H54 (cell line): ENCODE results near the gene WDR70.
"Not testable (repeated sequence)": the region's sequence is repeated elsewhere in the genome, so short reads cannot be mapped to it uniquely, and the experiment has no call there.

Experiments
- DNase-seq: peaks from one replicate; pipeline ENCODE4 v3.0.0; 2011; ENCODE audit warnings: low spot score, mixed read lengths; ENCODE audit not compliant: insufficient read length
- FAIRE-seq: peaks from 3 replicates; lab custom pipeline; 2011; peaks lifted over from hg19 to GRCh38; lab: Jason Lieb, UNC
- POLR2A ChIP-seq: IDR thresholded peaks from 2 replicates; pipeline ENCODE4 v1.6.1; 2011; ENCODE audit warnings: low read depth, mild to moderate bottlenecking, low read length

The WDR70 gene

GRCh38 chr5:37478121-37478894, 99.2 kb downstream of the WDR70 start:
- DNase-seq, result no peak
- FAIRE-seq, result peak; percentile 15
- no peak for TF ChIP-seq POLR2A

- not testable (repeated sequence) for FAIRE-seq, DNase-seq
These were observed 102.3 kb downstream of the WDR70 start for GRCh38 chr5:37481395-37481794.

- DNase-seq, result no peak
- TF ChIP-seq POLR2A, result no peak
- FAIRE-seq, result no peak
These were observed 111.1 kb downstream of the WDR70 start for GRCh38 chr5:37490120-37490810.

- TF ChIP-seq POLR2A, result no peak
- DNase-seq (no peak), FAIRE-seq (no peak)
These were observed 111.8 kb downstream of the WDR70 start for GRCh38 chr5:37490931-37491330.

GRCh38 chr5:37492778-37493555, 113.8 kb downstream of the WDR70 start:
- FAIRE-seq (no peak), DNase-seq (no peak)
- no peak for TF ChIP-seq POLR2A

- FAIRE-seq, result peak; percentile 66
These were observed 115.6 kb downstream of the WDR70 start for GRCh38 chr5:37494756-37495155.

GRCh38 chr5:37495210-37495609, 116.1 kb downstream of the WDR70 start:
- DNase-seq (no peak), FAIRE-seq (peak; percentile 81)
- TF ChIP-seq POLR2A, result no peak

More at GRCh38 chr5:37494756-37495155, 115.6 kb downstream of the WDR70 start:
- TF ChIP-seq POLR2A, result no peak
- no peak for DNase-seq

- DNase-seq (no peak), FAIRE-seq (peak; percentile 95)
- no peak for TF ChIP-seq POLR2A
These were observed 116.7 kb downstream of the WDR70 start for GRCh38 chr5:37495668-37496347.

GRCh38 chr5:37496902-37497445, 117.9 kb downstream of the WDR70 start:
- DNase-seq (no peak), FAIRE-seq (peak; percentile 11)
- no peak for TF ChIP-seq POLR2A

GRCh38 chr5:37501152-37501551, 122.0 kb downstream of the WDR70 start:
- TF ChIP-seq POLR2A, result no peak
- DNase-seq (no peak), FAIRE-seq (no peak)

- TF ChIP-seq POLR2A, result no peak
- FAIRE-seq, result peak; percentile 88
- no peak for DNase-seq
These were observed 127.1 kb downstream of the WDR70 start for GRCh38 chr5:37506241-37506640.

GRCh38 chr5:37506722-37507121, 127.6 kb downstream of the WDR70 start:
- FAIRE-seq, result no peak
- no peak for TF ChIP-seq POLR2A
- DNase-seq, result no peak

GRCh38 chr5:37511646-37512045, 132.5 kb downstream of the WDR70 start:
- no peak for FAIRE-seq
- no peak for TF ChIP-seq POLR2A
- DNase-seq, result no peak
